H9 (cell line): ENCODE results near the gene SH3RF2. TPM values are rescaled to one million over a fixed set of nuclear protein-coding genes. Genes with fewer than 3 reads are reported as not detected.

ENCODE experiments used
- DNase-seq: peaks from one replicate; pipeline ENCODE4 v3.0.0-alpha.2; 2017
- H2AFZ ChIP-seq: one replicate; pipeline ENCODE4 v1.6.1; 2013; ENCODE audit warnings: mild to moderate bottlenecking, low read length, control low read depth, moderate library complexity
- H2AK5ac ChIP-seq: 2 replicates; pipeline ENCODE4 v1.6.1; 2013; ENCODE audit warnings: low read length, control low read depth, mixed read lengths; ENCODE audit not compliant: insufficient read length
- H2BK120ac ChIP-seq: one replicate; pipeline ENCODE4 v1.6.1; 2013; ENCODE audit warnings: low read depth, mild to moderate bottlenecking, low read length, control low read depth, inconsistent platforms; ENCODE audit not compliant: poor library complexity, severe bottlenecking
- H2BK12ac ChIP-seq: 2 replicates; pipeline ENCODE4 v1.6.1; 2013; ENCODE audit warnings: low read length, control low read depth, mixed read lengths, low read depth; ENCODE audit not compliant: insufficient read length
- H2BK15ac ChIP-seq: 2 replicates; pipeline ENCODE4 v1.6.1; 2013; ENCODE audit warnings: low read depth, low read length, control low read depth
- H2BK20ac ChIP-seq: one replicate; pipeline ENCODE4 v1.6.1; 2013; ENCODE audit warnings: low read depth, mild to moderate bottlenecking, low read length, control low read depth, inconsistent platforms; ENCODE audit not compliant: poor library complexity, severe bottlenecking
- H2BK5ac ChIP-seq: 2 replicates; pipeline ENCODE4 v1.6.1; 2013; ENCODE audit warnings: low read length, control low read depth, mixed read lengths; ENCODE audit not compliant: insufficient read length
- H3K14ac ChIP-seq: 2 replicates; pipeline ENCODE4 v1.6.1; 2013; ENCODE audit warnings: low read length, control low read depth; ENCODE audit not compliant: insufficient read depth
- H3K18ac ChIP-seq: 2 replicates; pipeline ENCODE4 v1.6.1; 2013; ENCODE audit warnings: low read depth, mild to moderate bottlenecking, mixed read lengths, low read length, control low read depth; ENCODE audit not compliant: insufficient read length
- H3K23ac ChIP-seq: 2 replicates; pipeline ENCODE4 v1.6.1; 2013; ENCODE audit warnings: low read length, control low read depth, mixed read lengths, low read depth; ENCODE audit not compliant: insufficient read length
- H3K23me2 ChIP-seq: 2 replicates; pipeline ENCODE4 v1.6.1; 2013; ENCODE audit warnings: low read depth, mild to moderate bottlenecking, mixed read lengths, low read length, control low read depth; ENCODE audit not compliant: insufficient read length, poor library complexity, severe bottlenecking
- H3K27ac ChIP-seq: 2 replicates; pipeline ENCODE4 v1.5.1; 2013; ENCODE audit warnings: low read length, control low read depth, mixed read lengths, low read depth; ENCODE audit not compliant: insufficient read length
- H3K27me3 ChIP-seq: 2 replicates; pipeline ENCODE4 v1.6.1; 2013; ENCODE audit warnings: low read length, control low read depth, inconsistent platforms; ENCODE audit not compliant: insufficient read depth
- H3K4ac ChIP-seq: 2 replicates; pipeline ENCODE4 v1.6.1; 2013; ENCODE audit warnings: low read depth, mild to moderate bottlenecking, control low read depth, inconsistent platforms, low read length, moderate library complexity
- H3K4me1 ChIP-seq: 2 replicates; pipeline ENCODE4 v1.6.1; 2013; ENCODE audit warnings: low read length, control low read depth, inconsistent platforms; ENCODE audit not compliant: insufficient read depth
- H3K4me2 ChIP-seq: 2 replicates; pipeline ENCODE4 v1.6.1; 2013; ENCODE audit warnings: low read length, control low read depth, mixed read lengths; ENCODE audit not compliant: insufficient read length, insufficient read depth
- H3K56ac ChIP-seq: 2 replicates; pipeline ENCODE4 v1.6.1; 2013; ENCODE audit warnings: low read depth, mild to moderate bottlenecking, mixed read lengths, low read length, control low read depth; ENCODE audit not compliant: insufficient read length
- H3K79me1 ChIP-seq: 2 replicates; pipeline ENCODE4 v1.6.1; 2013; ENCODE audit warnings: low read depth, mild to moderate bottlenecking, moderate library complexity, low read length, control low read depth, inconsistent platforms; ENCODE audit not compliant: insufficient read depth, poor library complexity, severe bottlenecking
- H3K79me2 ChIP-seq: 2 replicates; pipeline ENCODE4 v1.6.1; 2013; ENCODE audit warnings: low read length, control low read depth, inconsistent platforms; ENCODE audit not compliant: insufficient read depth
- H3K9ac ChIP-seq: 2 replicates; pipeline ENCODE4 v1.6.1; 2013; ENCODE audit warnings: low read length, control low read depth, mixed read lengths; ENCODE audit not compliant: insufficient read length; ENCODE audit errors: extremely low read depth
- H3K9me3 ChIP-seq: one replicate; pipeline ENCODE4 v1.6.1; 2013; ENCODE audit warnings: low read depth, low read length, inconsistent platforms; ENCODE audit not compliant: control insufficient read depth
- H3T11ph ChIP-seq: one replicate; pipeline ENCODE4 v1.6.1; 2013; ENCODE audit warnings: mild to moderate bottlenecking, low read length, control low read depth, inconsistent platforms
- H4K20me1 ChIP-seq: one replicate; pipeline ENCODE4 v1.6.1; 2013; ENCODE audit not compliant: control insufficient read depth, insufficient read length, insufficient read depth
- H4K5ac ChIP-seq: 2 replicates; pipeline ENCODE4 v1.6.1; 2013; ENCODE audit warnings: low read depth, mild to moderate bottlenecking, mixed read lengths, low read length, control low read depth; ENCODE audit not compliant: insufficient read length
- H4K8ac ChIP-seq: replicated peaks from 2 replicates; pipeline ENCODE4 v1.6.1; 2013; ENCODE audit warnings: low read length, control low read depth, mixed read lengths, low read depth; ENCODE audit not compliant: insufficient read length
- H4K91ac ChIP-seq: 2 replicates; pipeline ENCODE4 v1.6.1; 2013; ENCODE audit warnings: low read depth, mild to moderate bottlenecking, moderate library complexity, mixed read lengths, low read length, control low read depth; ENCODE audit not compliant: insufficient read length
- H3K27ac Mint-ChIP-seq, 3 experiments: 2 replicates in 2 of 3; 3 replicates in 1 of 3; pipeline ENCODE4 v1.8.0; 2020 to 2021; ENCODE audit warnings: mixed read lengths in 3 of 3, mild to moderate bottlenecking in 1 of 3, moderate library complexity in 1 of 3
- H3K27me3 Mint-ChIP-seq: 2 replicates; pipeline ENCODE4 v1.8.0; 2021; ENCODE audit warnings: low read depth, mild to moderate bottlenecking, moderate library complexity, mixed read lengths
- H3K36me3 Mint-ChIP-seq, 3 experiments: 2 replicates in 2 of 3; 3 replicates in 1 of 3; pipeline ENCODE4 v1.8.0; 2020 to 2021; ENCODE audit warnings: low read depth in 3 of 3, mixed read lengths in 3 of 3; ENCODE audit not compliant: insufficient read depth in 1 of 3
- H3K4me1 Mint-ChIP-seq, 2 experiments: 2 replicates each; pipeline ENCODE4 v1.8.0; 2020; ENCODE audit warnings: mixed read lengths in 2 of 2
- H3K4me3 Mint-ChIP-seq, 2 experiments: 2 replicates in 1 of 2; 3 replicates in 1 of 2; pipeline ENCODE4 v1.8.0; 2020 to 2021; ENCODE audit warnings: mild to moderate bottlenecking in 2 of 2, mixed read lengths in 2 of 2, moderate library complexity in 1 of 2
- H3K9me3 Mint-ChIP-seq, 2 experiments: 2 replicates in 1 of 2; 3 replicates in 1 of 2; pipeline ENCODE4 v1.8.0; 2020; ENCODE audit warnings: mild to moderate bottlenecking in 2 of 2, mixed read lengths in 2 of 2, moderate library complexity in 1 of 2
- WGBS: extraction: QIAGEN DNeasy Blood & Tissue Kit; methylation state at CpG from one replicate; pipeline ENCODE4 v1.1.7; 2013; ENCODE audit warnings: missing lambda C conversion rate, low lambda C conversion rate, mixed read lengths; ENCODE audit not compliant: insufficient read length; ENCODE audit errors: extremely low coverage; 5-methylcytosine and 5-hydroxymethylcytosine counted together
- total RNA-seq: library from RNA; stranded (reverse); gene quantifications from 2 replicates; pipeline ENCODE4 v1.2.1, GENCODE V29; 2021
- TF ChIP-seq, protein P1 (sequence below): fragments of 200-600 bp; sonication (generic); conservative IDR thresholded peaks from 3 replicates; pipeline ENCODE4 v1.8.0; 2021; ENCODE audit warnings: antibody characterized with exemption, mild to moderate bottlenecking

SH3RF2 gene
- total RNA-seq, 1 experiment from 2014 or later: 0.66 TPM

DNA sequence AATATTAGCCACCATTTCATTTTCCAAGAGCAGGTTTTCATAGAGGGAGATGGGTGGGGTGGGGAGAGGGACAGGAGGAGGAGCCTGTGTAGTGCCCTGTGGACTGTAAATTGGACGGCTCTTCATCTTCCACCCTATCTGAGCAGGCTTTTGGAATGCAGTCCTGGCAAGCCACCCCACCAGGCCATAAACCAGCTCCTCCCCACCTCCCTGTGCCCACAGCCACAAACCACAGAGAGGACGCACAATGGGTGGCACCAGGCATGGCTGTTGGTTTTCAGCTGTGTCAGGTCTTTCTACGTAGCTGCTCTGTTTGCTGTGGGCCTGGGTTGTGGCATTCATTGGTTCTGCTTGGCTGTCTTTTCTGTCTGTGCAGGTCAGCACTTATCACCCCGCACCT lies 111.0 kb downstream of the SH3RF2 start:
- no peak overlapping the region for H2BK15ac ChIP-seq
- H3K4ac ChIP-seq: no peak overlapping the region
- H3K4me3 Mint-ChIP-seq: no peak overlapping the region
- no peak overlapping the region for H3K23ac ChIP-seq
- H2BK20ac ChIP-seq: no peak overlapping the region
- H3K4me1 Mint-ChIP-seq: peaks cover 6 to 10% of the 10 kb centered on the region in 2 experiments
- H3K23me2 ChIP-seq: no peaks in the 10 kb centered on the region
- no peak overlapping the region for H2BK120ac ChIP-seq
- H2AFZ ChIP-seq: no peak overlapping the region
- H3T11ph ChIP-seq: no peak overlapping the region
- H2AK5ac ChIP-seq: no peak overlapping the region
- no peaks in the 10 kb centered on the region for H3K4me1 ChIP-seq
- no peaks in the 10 kb centered on the region for H3K27me3 Mint-ChIP-seq
- no peaks in the 10 kb centered on the region for H3K79me1 ChIP-seq
- no peak overlapping the region for H2BK12ac ChIP-seq
- WGBS: no CpG with 5 or more reads among the region's 4 CpGs
- no peak for DNase-seq
- H4K8ac ChIP-seq: no peak overlapping the region
- H3K27ac ChIP-seq: no peak overlapping the region
- H4K91ac ChIP-seq: no peak overlapping the region
- no peaks in the 10 kb centered on the region for H3K79me2 ChIP-seq
- no peaks in the 10 kb centered on the region for H3K9me3 Mint-ChIP-seq
- no peaks in the 10 kb centered on the region for H3K27me3 ChIP-seq
- TF ChIP-seq, protein P1, sequence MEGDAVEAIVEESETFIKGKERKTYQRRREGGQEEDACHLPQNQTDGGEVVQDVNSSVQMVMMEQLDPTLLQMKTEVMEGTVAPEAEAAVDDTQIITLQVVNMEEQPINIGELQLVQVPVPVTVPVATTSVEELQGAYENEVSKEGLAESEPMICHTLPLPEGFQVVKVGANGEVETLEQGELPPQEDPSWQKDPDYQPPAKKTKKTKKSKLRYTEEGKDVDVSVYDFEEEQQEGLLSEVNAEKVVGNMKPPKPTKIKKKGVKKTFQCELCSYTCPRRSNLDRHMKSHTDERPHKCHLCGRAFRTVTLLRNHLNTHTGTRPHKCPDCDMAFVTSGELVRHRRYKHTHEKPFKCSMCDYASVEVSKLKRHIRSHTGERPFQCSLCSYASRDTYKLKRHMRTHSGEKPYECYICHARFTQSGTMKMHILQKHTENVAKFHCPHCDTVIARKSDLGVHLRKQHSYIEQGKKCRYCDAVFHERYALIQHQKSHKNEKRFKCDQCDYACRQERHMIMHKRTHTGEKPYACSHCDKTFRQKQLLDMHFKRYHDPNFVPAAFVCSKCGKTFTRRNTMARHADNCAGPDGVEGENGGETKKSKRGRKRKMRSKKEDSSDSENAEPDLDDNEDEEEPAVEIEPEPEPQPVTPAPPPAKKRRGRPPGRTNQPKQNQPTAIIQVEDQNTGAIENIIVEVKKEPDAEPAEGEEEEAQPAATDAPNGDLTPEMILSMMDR: no peak
- H3K4me2 ChIP-seq: no peak overlapping the region
- no peak overlapping the region for H3K18ac ChIP-seq
- no peak overlapping the region for H3K27ac Mint-ChIP-seq
- H4K5ac ChIP-seq: no peak overlapping the region
- no peak overlapping the region for H3K9ac ChIP-seq
- no peak overlapping the region for H2BK5ac ChIP-seq
- no peak overlapping the region for H3K14ac ChIP-seq
- H3K9me3 ChIP-seq: no peaks in the 10 kb centered on the region
- no peaks in the 10 kb centered on the region; a peak in 1 of 7 replicates for H3K36me3 Mint-ChIP-seq
- no peaks in the 10 kb centered on the region for H4K20me1 ChIP-seq
- H3K56ac ChIP-seq: no peak overlapping the region
